ENCODE measurements around the gene ALK.

GRCh38 chr2:29367986-29368658 lies 553.3 kb downstream of the ALK start:
- TF ChIP-seq EZH2 (optimal IDR thresholded peaks at IDR 0.05; ENCODE audit: low read depth, low read length), result no peak
- no peak for TF ChIP-seq CTCF (IDR thresholded peaks at IDR 0.05; ENCODE audit: low read length)
